K562 (cell line): Measurements from ENCODE around the gene MET. TPM values are rescaled to one million over a fixed set of nuclear protein-coding genes. Genes with fewer than 3 reads are reported as not detected.

Source experiments
- ATAC-seq: fragments of 200-7000 bp; cut with Tn5 transposase; 3 replicates; pipeline ENCODE4 v1.9.1; 2020; ENCODE audit warnings: moderate library complexity
- BruUV-seq: library from RNA; stranded (reverse); fragments of 400-500 nt; replicated peaks from 2 replicates; lab custom pipeline; 2021; lab: Mats Ljungman, UMichigan
- CTCF ChIA-PET: fragments of 300-600 bp; formaldehyde crosslinking; extraction: SDS; loops from one replicate; lab custom pipeline; 2021; ENCODE audit warnings: low intra/inter-chr PET ratio; lab: Yijun Ruan, JAX
- POLR2A ChIA-PET: fragments of 300-600, 350-650 bp; sonication (Branson Sonifier 250); formaldehyde crosslinking; extraction: SDS; loops from one replicate; lab custom pipeline; 2021; ENCODE audit warnings: antibody characterized with exemption, inconsistent platforms; lab: Yijun Ruan, JAX
- DNase-seq, 4 experiments: peaks; one replicate each; pipeline versions ENCODE4 v3.0.0 to v3.0.0-alpha.2; 2011 to 2018; ENCODE audit warnings: low spot score in 3 of 4, mixed read lengths in 3 of 4; ENCODE audit errors: extremely low read depth in 1 of 4
- FAIRE-seq: peaks from 2 replicates; lab custom pipeline; 2011; peaks lifted over from hg19 to GRCh38; lab: Jason Lieb, UNC
- H2AFZ ChIP-seq: 2 replicates; pipeline ENCODE4 v1.6.0; 2011; ENCODE audit warnings: low read depth, low read length, control low read depth, inconsistent platforms
- H3K27ac ChIP-seq: fragments of 200-600 bp; 3 replicates; pipeline ENCODE4 v1.8.0; 2011; ENCODE audit warnings: low read depth, mild to moderate bottlenecking, control low read depth, inconsistent platforms, low read length, moderate library complexity, mixed read lengths; ENCODE audit errors: extremely low read depth
- H3K27me3 ChIP-seq, 2 experiments: fragments of 300-600 bp in 1 of 2; 2 replicates in 1 of 2; 3 replicates in 1 of 2; pipeline versions ENCODE4 v1.6.0 to v1.8.0; 2011; ENCODE audit warnings: inconsistent platforms in 2 of 2, low read length in 2 of 2, mild to moderate bottlenecking in 1 of 2, mixed read lengths in 1 of 2, moderate library complexity in 1 of 2; ENCODE audit not compliant: control insufficient read depth in 2 of 2, insufficient read depth in 2 of 2
- H3K36me3 ChIP-seq: fragments of 300-600 bp; 3 replicates; pipeline ENCODE4 v1.8.0; 2011; ENCODE audit warnings: mild to moderate bottlenecking, low read length, inconsistent platforms; ENCODE audit not compliant: control insufficient read depth, insufficient read depth
- H3K4me1 ChIP-seq, 2 experiments: fragments of 200-600 bp in 1 of 2; replicated peaks in 1 of 2; 2 replicates in 1 of 2; 3 replicates in 1 of 2; pipeline versions ENCODE4 v1.5.1 to v1.8.0; 2011; ENCODE audit warnings: inconsistent platforms in 2 of 2, low read length in 2 of 2, mild to moderate bottlenecking in 1 of 2, mixed read lengths in 1 of 2, moderate library complexity in 1 of 2; ENCODE audit not compliant: control insufficient read depth in 2 of 2, insufficient read depth in 2 of 2
- H3K4me2 ChIP-seq: 2 replicates; pipeline ENCODE4 v1.6.1; 2011; ENCODE audit warnings: low read length, control low read depth, inconsistent platforms, mixed read lengths; ENCODE audit not compliant: insufficient read depth
- H3K4me3 ChIP-seq: fragments of 200-600 bp; sonication (generic), shearing (Covaris generic); 2 replicates; pipeline ENCODE4 v1.5.1; 2016; ENCODE audit warnings: control low read depth, inconsistent platforms
- H3K79me2 ChIP-seq: fragments of 200-600 bp; 3 replicates; pipeline ENCODE4 v1.8.0; 2011; ENCODE audit warnings: low read length, inconsistent platforms; ENCODE audit not compliant: control insufficient read depth, insufficient read depth
- H3K9ac ChIP-seq, 2 experiments: 2 replicates each; pipeline versions ENCODE4 v1.6.0 to v1.6.1; 2011; ENCODE audit warnings: low read depth in 2 of 2, low read length in 2 of 2, control low read depth in 1 of 2, inconsistent platforms in 1 of 2, mild to moderate bottlenecking in 1 of 2, mixed read lengths in 1 of 2; ENCODE audit not compliant: insufficient read depth in 1 of 2
- H3K9me1 ChIP-seq: one replicate; pipeline ENCODE4 v1.6.0; 2011; ENCODE audit warnings: inconsistent platforms, mild to moderate bottlenecking, low read length, moderate library complexity; ENCODE audit not compliant: control insufficient read depth, insufficient read depth
- H3K9me3 ChIP-seq: replicated peaks from 2 replicates; pipeline ENCODE4 v1.5.1; 2011; ENCODE audit warnings: low read depth, low read length, inconsistent platforms; ENCODE audit not compliant: control insufficient read depth, insufficient read depth
- H4K20me1 ChIP-seq: replicated peaks from 2 replicates; pipeline ENCODE4 v1.6.1; 2011; ENCODE audit warnings: low read length, inconsistent platforms, mixed read lengths; ENCODE audit not compliant: control insufficient read depth, insufficient read depth
- CLOCK ChIP-seq: fragments of 250-450 bp; sonication (Bioruptor Pico); IDR thresholded peaks from 2 replicates; pipeline ENCODE4 v1.4.0; 2020; ENCODE audit warnings: mild to moderate bottlenecking, moderate library complexity, borderline replicate concordance
- MAZ ChIP-seq, 2 experiments: fragments of 450-650 bp in 1 of 2; sonication (generic) in 1 of 2; formaldehyde crosslinking; IDR thresholded peaks in 1 of 2; conservative IDR thresholded peaks in 1 of 2; 2 replicates each; pipeline versions ENCODE4 v1.4.0 to v1.5.0; 2020; ENCODE audit warnings: mild to moderate bottlenecking in 1 of 2, missing genetic modification reagents in 1 of 2
- NRF1 ChIP-seq, 2 experiments: fragments of 450-650 bp; IDR thresholded peaks in 1 of 2; conservative IDR thresholded peaks in 1 of 2; 2 replicates each; pipeline ENCODE4 v1.6.1; 2014; ENCODE audit warnings: mild to moderate bottlenecking in 2 of 2
- ZNF133 ChIP-seq: fragments of 250-450 bp; sonication (Bioruptor Pico); IDR thresholded peaks from 2 replicates; pipeline ENCODE4 v1.4.0; 2020; ENCODE audit warnings: mild to moderate bottlenecking
- WGBS: fragments of 100-300 bp; shearing (Covaris generic); methylation state at CpG from one replicate; pipeline ENCODE4 v1.1.6; 2016; ENCODE audit warnings: low coverage, mixed read lengths; ENCODE audit not compliant: insufficient coverage; ENCODE audit errors: missing lambda C conversion rate; 5-methylcytosine and 5-hydroxymethylcytosine counted together
- in situ Hi-C: fragments of 300-500 bp; cut with MboI; formaldehyde crosslinking; loops from 4 replicates; pipeline ENCODE4 v1.15.0; 2018; ENCODE audit warnings: inconsistent platforms, mixed read lengths
- intact Hi-C: fragments of 100-400 bp; cut with micrococcal nuclease; formaldehyde crosslinking; loops from 2 replicates; pipeline ENCODE4 v1.14.2; 2022
- polyA plus RNA-seq, 8 experiments: library from polyadenylated mRNA; depleted of rRNA in 4 of 8; stranded (reverse) in 5 of 8; unstranded in 3 of 8; fragments of >200 nt; fragmentation: Nextera tagmentation in 2 of 8; fragmentation: Illumina TruSeq in 1 of 8; extraction: Ambion mirVana in 2 of 8; extraction: Trizol in 1 of 8; gene quantifications; 2 replicates each; pipeline versions ENCODE4 v1.2.1 to v1.2.3, GENCODE V29; 2011 to 2014; ENCODE audit warnings: inconsistent platforms in 1 of 8, missing spikeins in 1 of 8
- total RNA-seq, 7 experiments: library from RNA; depleted of rRNA in 6 of 7; stranded (reverse); fragments of >200 nt in 6 of 7; fragmentation: Illumina TruSeq in 2 of 7; extraction: Trizol in 2 of 7; gene quantifications; 2 replicates each; pipeline versions ENCODE4 v1.2.1 to v1.2.3, GENCODE V29; 2011 to 2021; ENCODE audit warnings: low replicate concordance in 1 of 7

Gene MET
- total and polyA plus RNA-seq, 9 of the 15 experiments (the other 6 are each of a cell fraction or from before 2014, with no cell fraction given): 0.84 to 2.4 (median 1.1) TPM

DNA sequence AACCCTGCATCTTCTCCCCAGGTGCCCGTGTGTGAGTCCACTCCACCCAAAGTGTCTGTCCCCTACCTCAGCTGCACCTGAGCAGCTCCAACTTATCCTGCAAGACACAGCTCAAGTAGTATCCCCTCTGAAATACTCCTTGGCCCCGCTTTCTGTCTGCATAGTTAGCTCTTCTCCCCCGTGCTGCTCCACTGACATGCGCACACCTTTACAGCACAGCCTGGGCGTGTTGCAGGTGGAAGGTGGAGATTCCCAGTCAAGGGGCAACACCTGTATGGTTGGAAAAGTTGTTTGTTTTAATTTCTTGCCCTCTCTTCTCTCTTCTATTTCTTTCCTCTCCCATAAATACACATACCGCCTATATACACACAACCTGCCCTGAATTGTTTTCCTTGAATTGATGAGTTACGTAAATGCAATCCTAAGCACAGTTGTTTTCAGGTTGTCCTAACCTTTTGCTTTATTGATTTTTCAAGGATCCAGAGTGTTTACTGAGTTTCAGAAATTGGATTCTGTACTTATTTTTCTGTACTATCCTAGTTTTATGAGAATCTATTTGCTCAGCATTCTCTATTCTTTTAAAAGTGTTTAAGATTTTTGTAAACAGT lies 14.9 kb downstream of the MET start:
- no peak for TF ChIP-seq MAZ (CRISPR knock-in tag; conservative IDR thresholded peaks at IDR 0.05 in 1 of 2, IDR thresholded peaks at IDR 0.05 in 1 of 2)
- TF ChIP-seq CLOCK: no peak
- no peak for TF ChIP-seq ZNF133 (CRISPR knock-in tag)
- 0 out of 4 replicates have a peak, but pooled peaks of 1 of the 2 experiments have one; percentile 16 for TF ChIP-seq NRF1 (conservative IDR thresholded peaks at IDR 0.05 in 1 of 2, IDR thresholded peaks at IDR 0.05 in 1 of 2)
- FAIRE-seq: no peak
- no peaks in the 10 kb centered on the region for H3K36me3 ChIP-seq
- no peaks in the 10 kb centered on the region for H3K9me1 ChIP-seq
- H3K9ac ChIP-seq: no peak overlapping the region
- no peak overlapping the region for H3K27ac ChIP-seq
- no peaks in the 10 kb centered on the region for H3K4me1 ChIP-seq
- H2AFZ ChIP-seq: no peak overlapping the region
- ChIA-PET CTCF (no interaction called here), POLR2A (interaction anchor here (0.5 to 0.9 kb wide), 2 partner anchors 11 to 26 kb away, joined by 3 read pairs; no protein-coding TSS in a partner anchor)
- no peaks in the 10 kb centered on the region for H3K79me2 ChIP-seq
- in situ Hi-C loops: no loop called here
- H3K9me3 ChIP-seq: no peaks in the 10 kb centered on the region
- no peak overlapping the region for H3K4me2 ChIP-seq
- peaks cover 2 to 21% of the 10 kb centered on the region in 2 experiments; a peak in 3 of 5 replicates for H3K27me3 ChIP-seq
- 1% methylated on average over 7 of the region's 7 CpGs for WGBS
- H4K20me1 ChIP-seq: no peaks in the 10 kb centered on the region
- intact Hi-C loops: no loop called here
- BruUV-seq: no TSS peak
- DNase-seq: no peak
- no peak; the same call in 2 of the 3 replicates for ATAC-seq
- H3K4me3 ChIP-seq: no peak overlapping the region
